Smooth muscle cell (in vitro differentiated cells): ENCODE results near the gene MUS81. TPM values are rescaled to one million over a fixed set of nuclear protein-coding genes. Genes with fewer than 3 reads are reported as not detected.

ENCODE experiments used
- DNase-seq: peaks from one replicate; lab custom pipeline; 2025; ENCODE audit not compliant: unreplicated experiment; lab: John Stamatoyannopoulos, UW
- H2AFZ ChIP-seq: fragments of 200-600 bp; sonication (generic); 2 replicates; pipeline ENCODE4 v1.6.0; 2016; ENCODE audit warnings: antibody characterized with exemption, low read depth, mild to moderate bottlenecking
- H3F3A ChIP-seq: fragments of 200-600 bp; sonication (generic); 2 replicates; pipeline ENCODE4 v1.6.0; 2017; ENCODE audit warnings: antibody characterized with exemption, low read depth
- H3K27ac ChIP-seq: fragments of 200-600 bp; sonication (generic); 2 replicates; pipeline ENCODE4 v1.5.1; 2016; ENCODE audit warnings: low read depth, mild to moderate bottlenecking
- H3K27me3 ChIP-seq: fragments of 200-600 bp; sonication (generic); 2 replicates; pipeline ENCODE4 v1.6.1; 2016; ENCODE audit warnings: low read depth, mild to moderate bottlenecking
- H3K36me3 ChIP-seq: fragments of 200-600 bp; sonication (generic); 2 replicates; pipeline ENCODE4 v1.5.1; 2016; ENCODE audit warnings: low read depth
- H3K4me1 ChIP-seq: fragments of 200-600 bp; sonication (generic); 2 replicates; pipeline ENCODE4 v1.5.1; 2016; ENCODE audit warnings: low read depth
- H3K4me2 ChIP-seq: fragments of 200-600 bp; sonication (generic); 2 replicates; pipeline ENCODE4 v1.6.0; 2016; ENCODE audit warnings: mild to moderate bottlenecking
- H3K4me3 ChIP-seq: fragments of 200-600 bp; sonication (generic); 2 replicates; pipeline ENCODE4 v1.5.1; 2016; ENCODE audit warnings: mild to moderate bottlenecking
- H3K79me2 ChIP-seq: fragments of 200-600 bp; sonication (generic); 2 replicates; pipeline ENCODE4 v1.6.0; 2016; ENCODE audit warnings: low read depth, mild to moderate bottlenecking
- H3K9ac ChIP-seq: fragments of 200-600 bp; sonication (generic); 2 replicates; pipeline ENCODE4 v1.6.0; 2016; ENCODE audit warnings: low read depth
- H3K9me3 ChIP-seq: fragments of 200-600 bp; sonication (generic); replicated peaks from 2 replicates; pipeline ENCODE4 v1.5.1; 2016; ENCODE audit warnings: low read depth
- H4K20me1 ChIP-seq: fragments of 200-600 bp; sonication (generic); 2 replicates; pipeline ENCODE4 v1.6.0; 2016; ENCODE audit warnings: low read depth
- WGBS: methylation state at CpG from one replicate; pipeline ENCODE4 v1.1.7; 2016; ENCODE audit warnings: low lambda C conversion rate; 5-methylcytosine and 5-hydroxymethylcytosine counted together
- polyA plus RNA-seq: library from polyadenylated mRNA; unstranded; fragments of >200 nt; fragmentation: Nextera tagmentation; extraction: Ambion mirVana; gene quantifications from 2 replicates; pipeline ENCODE4 v1.2.1, GENCODE V29; 2016
- total RNA-seq: library from RNA; depleted of rRNA; stranded (reverse); fragments of >200 nt; gene quantifications from 2 replicates; pipeline ENCODE4 v1.2.3, GENCODE V29; 2014
- TF ChIP-seq, protein P1 (sequence below): fragments of 200-600 bp; sonication (generic); IDR thresholded peaks from 2 replicates; pipeline ENCODE4 v1.5.1; 2017; ENCODE audit warnings: borderline replicate concordance, mild to moderate bottlenecking, antibody characterized with exemption; ENCODE audit not compliant: insufficient read depth, poor library complexity, severe bottlenecking

Gene MUS81
- total and polyA plus RNA-seq, 2 experiments from 2014 or later = 35.1 to 39.6 TPM

- H3K4me2 ChIP-seq = no peak overlapping the region
- DNase-seq = no peak
- H3K79me2 ChIP-seq = peaks cover 27% of the 10 kb centered on the region
- H3K4me1 ChIP-seq = no peaks in the 10 kb centered on the region
- WGBS = 95% methylated on average over 20 of the region's 20 CpGs
- peaks cover 49% of the 10 kb centered on the region for H4K20me1 ChIP-seq
- H3K36me3 ChIP-seq = peaks cover 10% of the 10 kb centered on the region
- H3F3A ChIP-seq = peaks cover 29% of the 10 kb centered on the region
- H3K27ac ChIP-seq = no peak overlapping the region
- TF ChIP-seq, protein P1, sequence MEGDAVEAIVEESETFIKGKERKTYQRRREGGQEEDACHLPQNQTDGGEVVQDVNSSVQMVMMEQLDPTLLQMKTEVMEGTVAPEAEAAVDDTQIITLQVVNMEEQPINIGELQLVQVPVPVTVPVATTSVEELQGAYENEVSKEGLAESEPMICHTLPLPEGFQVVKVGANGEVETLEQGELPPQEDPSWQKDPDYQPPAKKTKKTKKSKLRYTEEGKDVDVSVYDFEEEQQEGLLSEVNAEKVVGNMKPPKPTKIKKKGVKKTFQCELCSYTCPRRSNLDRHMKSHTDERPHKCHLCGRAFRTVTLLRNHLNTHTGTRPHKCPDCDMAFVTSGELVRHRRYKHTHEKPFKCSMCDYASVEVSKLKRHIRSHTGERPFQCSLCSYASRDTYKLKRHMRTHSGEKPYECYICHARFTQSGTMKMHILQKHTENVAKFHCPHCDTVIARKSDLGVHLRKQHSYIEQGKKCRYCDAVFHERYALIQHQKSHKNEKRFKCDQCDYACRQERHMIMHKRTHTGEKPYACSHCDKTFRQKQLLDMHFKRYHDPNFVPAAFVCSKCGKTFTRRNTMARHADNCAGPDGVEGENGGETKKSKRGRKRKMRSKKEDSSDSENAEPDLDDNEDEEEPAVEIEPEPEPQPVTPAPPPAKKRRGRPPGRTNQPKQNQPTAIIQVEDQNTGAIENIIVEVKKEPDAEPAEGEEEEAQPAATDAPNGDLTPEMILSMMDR = no peak
- H3K4me3 ChIP-seq = no peak overlapping the region
- H3K9ac ChIP-seq = no peak overlapping the region
- no peaks in the 10 kb centered on the region for H3K27me3 ChIP-seq
- no peaks in the 10 kb centered on the region for H3K9me3 ChIP-seq
- H2AFZ ChIP-seq = no peak overlapping the region
Measured at GRCh38 chr11:65850217-65851082, 9.8 kb upstream of the MUS81 start.

- DNase-seq = no peak
- H3K27me3 ChIP-seq = no peaks in the 10 kb centered on the region
- H3K4me1 ChIP-seq = peaks cover 5% of the 10 kb centered on the region
- peaks cover 29% of the 10 kb centered on the region for H3F3A ChIP-seq
- peaks cover 34% of the 10 kb centered on the region for H3K79me2 ChIP-seq
- peaks cover 10% of the 10 kb centered on the region for H3K36me3 ChIP-seq
- H3K27ac ChIP-seq = no peak overlapping the region
- no peak overlapping the region for H3K9ac ChIP-seq
- TF ChIP-seq, protein P1 = peak; percentile 51
- H2AFZ ChIP-seq = no peak overlapping the region
- H3K4me3 ChIP-seq = no peak overlapping the region
- WGBS = 93% methylated on average over 14 of the region's 14 CpGs
- peaks cover 56% of the 10 kb centered on the region for H4K20me1 ChIP-seq
- H3K9me3 ChIP-seq = no peaks in the 10 kb centered on the region
- no peak overlapping the region for H3K4me2 ChIP-seq
Measured at GRCh38 chr11:65851083-65851579, 9.1 kb upstream of the MUS81 start.

GRCh38 chr11:65851811-65852507, 8.3 kb upstream of the MUS81 start:
- no peak overlapping the region for H3K9ac ChIP-seq
- H3K4me3 ChIP-seq = no peak overlapping the region
- H3K27ac ChIP-seq = no peak overlapping the region
- H3K9me3 ChIP-seq = no peaks in the 10 kb centered on the region
- H3K79me2 ChIP-seq = peaks cover 42% of the 10 kb centered on the region
- no peak overlapping the region for H3K4me2 ChIP-seq
- peaks cover 8% of the 10 kb centered on the region for H3K4me1 ChIP-seq
- TF ChIP-seq, protein P1 = no peak
- H3F3A ChIP-seq = peaks cover 30% of the 10 kb centered on the region
- WGBS = 94% methylated on average over 10 of the region's 10 CpGs
- H2AFZ ChIP-seq = no peak overlapping the region
- no peaks in the 10 kb centered on the region for H3K27me3 ChIP-seq
- peaks cover 64% of the 10 kb centered on the region for H4K20me1 ChIP-seq
- peaks cover 10% of the 10 kb centered on the region for H3K36me3 ChIP-seq
- DNase-seq = no peak
